ENCODE measurements around the gene TXNDC5.

GRCh38 chr6:7953753-7954152, 43.2 kb upstream of the TXNDC5 start:
- TF ChIP-seq CTCF (IDR thresholded peaks at IDR 0.05) = no peak
- TF ChIP-seq POLR2A (IDR thresholded peaks at IDR 0.05) = no peak

All from Peyer's patch (tissue), 4 donors.